HEK293T (cell line): ENCODE data around the gene CEACAM19.

ENCODE experiments used
- FOXA1 ChIP-seq: fragments of 450-650 bp; IDR thresholded peaks from 2 replicates; pipeline ENCODE4 v1.6.1; 2016; ENCODE audit warnings: mild to moderate bottlenecking
- SP1 ChIP-seq: fragments of 450-650 bp; IDR thresholded peaks from 2 replicates; pipeline ENCODE4 v1.6.1; 2017
- SUZ12 ChIP-seq: fragments of 450-650 bp; IDR thresholded peaks from 2 replicates; pipeline ENCODE4 v1.6.1; 2016; ENCODE audit warnings: mild to moderate bottlenecking
- ZNF384 ChIP-seq: fragments of 450-650 bp; IDR thresholded peaks from 2 replicates; pipeline ENCODE4 v1.6.1; 2016

DNA sequence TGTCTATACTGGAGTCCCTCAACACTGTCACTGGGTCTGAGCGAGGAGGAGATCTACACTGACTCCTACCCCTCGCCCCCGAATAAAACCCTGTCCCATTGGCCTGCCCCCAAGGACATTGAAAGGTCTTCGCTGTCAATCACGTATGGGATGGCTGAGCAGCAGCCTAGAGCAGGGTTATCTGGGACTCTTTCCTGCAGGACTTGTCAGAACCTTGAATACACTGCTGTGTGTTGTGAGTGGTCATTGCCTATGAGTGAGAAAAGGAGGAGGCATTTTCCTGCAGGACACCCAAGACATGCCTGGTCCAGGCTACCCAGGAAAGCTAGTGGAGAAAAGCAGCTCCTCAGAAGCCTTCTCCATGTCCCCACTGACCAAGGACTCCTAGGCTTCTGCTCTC is 17.9 kb upstream of the CEACAM19 start:
- no peak for TF ChIP-seq ZNF384
- TF ChIP-seq SUZ12, result no peak
- no peak for TF ChIP-seq FOXA1
- TF ChIP-seq SP1, result no peak
